Mesenchymal stem cell (in vitro differentiated cells and primary cell): ENCODE measurements around the gene NLRP9.

Experiments
- DNase-seq: peaks from one replicate; pipeline ENCODE4 v3.0.0-alpha.2; 2013
- H2AFZ ChIP-seq: one replicate; pipeline ENCODE4 v1.6.1; 2013; ENCODE audit warnings: low read depth, mild to moderate bottlenecking, control low read depth, inconsistent platforms, low read length, moderate library complexity
- H2AK5ac ChIP-seq: 2 replicates; pipeline ENCODE4 v1.6.1; 2013; ENCODE audit warnings: low read length, moderate library complexity, mild to moderate bottlenecking, inconsistent platforms; ENCODE audit not compliant: severe bottlenecking
- H2BK120ac ChIP-seq: one replicate; pipeline ENCODE4 v1.6.1; 2013; ENCODE audit warnings: low read depth, mild to moderate bottlenecking, inconsistent platforms, low read length, moderate library complexity
- H2BK12ac ChIP-seq, 2 experiments: one replicate each; pipeline ENCODE4 v1.6.1; 2013; ENCODE audit warnings: inconsistent platforms in 2 of 2, low read length in 2 of 2, mild to moderate bottlenecking in 2 of 2, moderate library complexity in 2 of 2, control low read depth in 1 of 2
- H2BK15ac ChIP-seq: one replicate; pipeline ENCODE4 v1.6.1; 2013; ENCODE audit warnings: mild to moderate bottlenecking, low read depth, inconsistent platforms; ENCODE audit not compliant: poor library complexity, severe bottlenecking
- H2BK5ac ChIP-seq: 2 replicates; pipeline ENCODE4 v1.6.1; 2013; ENCODE audit warnings: low read depth, mild to moderate bottlenecking, low read length, control low read depth, inconsistent platforms; ENCODE audit not compliant: poor library complexity, severe bottlenecking
- H3K14ac ChIP-seq, 2 experiments: one replicate each; pipeline ENCODE4 v1.6.1; 2013; ENCODE audit warnings: inconsistent platforms in 2 of 2, low read length in 2 of 2, control low read depth in 1 of 2, mild to moderate bottlenecking in 1 of 2, moderate library complexity in 1 of 2
- H3K18ac ChIP-seq, 2 experiments: one replicate each; pipeline ENCODE4 v1.6.1; 2013; ENCODE audit warnings: inconsistent platforms in 2 of 2, low read length in 2 of 2, control low read depth in 1 of 2, low read depth in 1 of 2, mild to moderate bottlenecking in 1 of 2
- H3K23ac ChIP-seq, 2 experiments: one replicate each; pipeline ENCODE4 v1.6.1; 2013; ENCODE audit warnings: inconsistent platforms in 2 of 2, low read length in 2 of 2, mild to moderate bottlenecking in 2 of 2, moderate library complexity in 2 of 2, control low read depth in 1 of 2
- H3K27ac ChIP-seq: 2 replicates; pipeline ENCODE4 v1.5.1; 2013; ENCODE audit warnings: mild to moderate bottlenecking, moderate library complexity, low read length, control low read depth, inconsistent platforms; ENCODE audit not compliant: poor library complexity, severe bottlenecking
- H3K27me3 ChIP-seq, 2 experiments: 2 replicates each; pipeline versions ENCODE4 v1.6.1 to v1.7.0; 2013; ENCODE audit warnings: low read length in 2 of 2, mild to moderate bottlenecking in 2 of 2, moderate library complexity in 2 of 2, control low read depth in 1 of 2, inconsistent platforms in 1 of 2; ENCODE audit not compliant: control insufficient read depth in 1 of 2, insufficient read depth in 1 of 2
- H3K36me3 ChIP-seq, 2 experiments: 2 replicates each; pipeline versions ENCODE4 v1.6.1 to v1.7.0; 2013; ENCODE audit warnings: low read length in 2 of 2, control low read depth in 1 of 2, inconsistent platforms in 1 of 2, low read depth in 1 of 2, mild to moderate bottlenecking in 1 of 2; ENCODE audit not compliant: insufficient read depth in 2 of 2, control insufficient read depth in 1 of 2
- H3K4ac ChIP-seq, 2 experiments: one replicate each; pipeline ENCODE4 v1.6.1; 2013; ENCODE audit warnings: inconsistent platforms in 2 of 2, low read length in 2 of 2, mild to moderate bottlenecking in 2 of 2, moderate library complexity in 2 of 2, control low read depth in 1 of 2, low read depth in 1 of 2
- H3K4me1 ChIP-seq: 2 replicates; pipeline ENCODE4 v1.6.1; 2013; ENCODE audit warnings: low read depth, low read length, control low read depth; ENCODE audit not compliant: control insufficient read depth, insufficient read depth
- H3K4me2 ChIP-seq: 2 replicates; pipeline ENCODE4 v1.6.1; 2013; ENCODE audit warnings: low read length, mild to moderate bottlenecking, inconsistent platforms; ENCODE audit not compliant: poor library complexity, severe bottlenecking
- H3K4me3 ChIP-seq, 2 experiments: 2 replicates each; pipeline versions ENCODE4 v1.5.1 to v1.7.0; 2013; ENCODE audit warnings: low read length in 2 of 2, mild to moderate bottlenecking in 2 of 2, control low read depth in 1 of 2, low read depth in 1 of 2; ENCODE audit not compliant: insufficient read depth in 1 of 2
- H3K79me1 ChIP-seq: replicated peaks from 2 replicates; pipeline ENCODE4 v1.6.1; 2013; ENCODE audit warnings: mild to moderate bottlenecking, control low read depth, low read length, inconsistent platforms; ENCODE audit not compliant: poor library complexity, severe bottlenecking
- H3K9ac ChIP-seq: 2 replicates; pipeline ENCODE4 v1.7.0; 2013; ENCODE audit warnings: mild to moderate bottlenecking, low read length, moderate library complexity
- H3K9me3 ChIP-seq: 2 replicates; pipeline ENCODE4 v1.7.0; 2013; ENCODE audit warnings: mild to moderate bottlenecking, low read length; ENCODE audit not compliant: control insufficient read depth
- H4K8ac ChIP-seq: one replicate; pipeline ENCODE4 v1.6.1; 2013; ENCODE audit warnings: inconsistent platforms, mild to moderate bottlenecking, low read length, moderate library complexity
- H4K91ac ChIP-seq: one replicate; pipeline ENCODE4 v1.6.1; 2013; ENCODE audit warnings: mild to moderate bottlenecking, low read length, inconsistent platforms
- WGBS: methylation state at CpG from one replicate; pipeline ENCODE4 v1.1.7; 2013; ENCODE audit warnings: mixed read lengths; 5-methylcytosine and 5-hydroxymethylcytosine counted together

Gene NLRP9

DNA sequence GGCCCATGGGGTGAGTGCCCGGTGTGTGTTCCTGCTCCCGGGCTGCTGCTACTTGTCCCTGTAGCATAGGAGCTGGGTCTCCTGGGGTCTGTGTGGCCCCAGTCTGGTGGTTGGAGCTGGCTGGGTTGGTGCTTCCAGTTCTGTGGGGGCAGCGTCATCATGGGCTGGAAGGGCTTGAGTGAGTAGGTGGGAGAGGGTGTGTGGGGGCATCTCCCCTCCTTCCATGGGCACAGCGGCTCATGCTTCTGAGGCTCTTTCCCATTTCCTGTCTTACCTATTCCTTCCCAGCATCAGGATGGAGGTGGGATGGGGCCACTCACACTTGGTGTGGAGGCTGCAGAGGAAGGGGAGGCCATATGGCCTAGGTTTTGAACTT, 71.2 kb downstream of the NLRP9 start:
- Histone ChIP-seq H2AFZ (no peak overlapping the region), H3K36me3 (peaks cover 85 to 94% of the 10 kb centered on the region in 2 experiments), H3K27ac (no peak overlapping the region), H3K18ac (no peak overlapping the region), H3K27me3 (no peaks in the 10 kb centered on the region), H3K9ac (no peak overlapping the region), H4K91ac (no peak overlapping the region), H3K4me3 (no peak overlapping the region), H2BK5ac (no peak overlapping the region), H3K4ac (no peak overlapping the region), H4K8ac (no peak overlapping the region), H2BK120ac (no peak overlapping the region), H2BK12ac (no peak overlapping the region), H2AK5ac (no peak overlapping the region), H3K79me1 (peaks cover 16% of the 10 kb centered on the region), H3K23ac (no peak overlapping the region), H2BK15ac (no peak overlapping the region), H3K14ac (no peak overlapping the region), H3K9me3 (no peaks in the 10 kb centered on the region), H3K4me1 (peaks cover 28% of the 10 kb centered on the region), H3K4me2 (no peak overlapping the region)
- 100% methylated on average over 3 of the region's 4 CpGs for WGBS
- DNase-seq: no peak

DNA sequence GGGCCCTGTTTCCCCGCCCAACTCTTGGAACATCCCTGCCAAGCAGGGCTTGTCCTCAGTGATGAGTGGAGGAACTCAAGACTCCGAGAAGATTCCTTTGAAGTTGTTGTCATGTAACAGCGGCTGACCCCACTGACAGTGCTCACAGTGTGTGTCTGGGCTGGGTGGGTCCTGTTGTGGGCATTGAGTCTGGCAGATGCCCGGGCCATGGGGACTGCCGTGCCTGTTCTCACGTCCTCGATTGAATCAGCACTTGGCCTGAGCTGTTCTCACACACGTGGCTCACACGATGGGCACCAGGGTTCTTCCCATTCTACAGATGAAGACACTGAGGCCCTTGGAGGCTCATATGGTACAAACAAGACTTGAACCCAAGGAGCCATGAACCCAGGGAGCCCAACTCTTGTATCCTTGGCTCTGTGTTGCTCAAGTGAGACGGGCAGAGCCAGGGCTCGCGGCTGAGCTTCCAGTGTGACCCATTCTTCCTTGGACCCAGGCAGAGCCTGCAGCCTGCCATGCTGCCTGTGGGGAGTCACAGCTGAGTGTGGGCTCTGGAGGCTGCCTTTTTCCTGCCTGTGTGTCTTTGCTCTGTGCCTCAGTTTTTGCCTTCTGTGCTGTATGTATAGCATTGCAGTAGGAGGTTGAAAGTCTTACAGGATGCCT, 71.7 kb downstream of the NLRP9 start:
- Histone ChIP-seq H3K27me3 (no peaks in the 10 kb centered on the region), H3K4ac (no peak overlapping the region), H4K8ac (no peak overlapping the region), H2AK5ac (no peak overlapping the region), H4K91ac (no peak overlapping the region), H2BK120ac (no peak overlapping the region), H3K36me3 (peaks cover 91 to 98% of the 10 kb centered on the region in 2 experiments), H3K79me1 (peaks cover 18% of the 10 kb centered on the region), H3K4me3 (no peak overlapping the region), H2BK12ac (no peak overlapping the region), H2AFZ (no peak overlapping the region), H3K14ac (no peak overlapping the region), H3K4me1 (peaks cover 26% of the 10 kb centered on the region), H3K23ac (no peak overlapping the region), H3K9ac (no peak overlapping the region), H3K4me2 (no peak overlapping the region), H2BK15ac (no peak overlapping the region), H3K9me3 (no peaks in the 10 kb centered on the region), H2BK5ac (no peak overlapping the region), H3K27ac (no peak overlapping the region), H3K18ac (no peak overlapping the region)
- DNase-seq: no peak
- WGBS: 96% methylated on average over 12 of the region's 12 CpGs

DNA sequence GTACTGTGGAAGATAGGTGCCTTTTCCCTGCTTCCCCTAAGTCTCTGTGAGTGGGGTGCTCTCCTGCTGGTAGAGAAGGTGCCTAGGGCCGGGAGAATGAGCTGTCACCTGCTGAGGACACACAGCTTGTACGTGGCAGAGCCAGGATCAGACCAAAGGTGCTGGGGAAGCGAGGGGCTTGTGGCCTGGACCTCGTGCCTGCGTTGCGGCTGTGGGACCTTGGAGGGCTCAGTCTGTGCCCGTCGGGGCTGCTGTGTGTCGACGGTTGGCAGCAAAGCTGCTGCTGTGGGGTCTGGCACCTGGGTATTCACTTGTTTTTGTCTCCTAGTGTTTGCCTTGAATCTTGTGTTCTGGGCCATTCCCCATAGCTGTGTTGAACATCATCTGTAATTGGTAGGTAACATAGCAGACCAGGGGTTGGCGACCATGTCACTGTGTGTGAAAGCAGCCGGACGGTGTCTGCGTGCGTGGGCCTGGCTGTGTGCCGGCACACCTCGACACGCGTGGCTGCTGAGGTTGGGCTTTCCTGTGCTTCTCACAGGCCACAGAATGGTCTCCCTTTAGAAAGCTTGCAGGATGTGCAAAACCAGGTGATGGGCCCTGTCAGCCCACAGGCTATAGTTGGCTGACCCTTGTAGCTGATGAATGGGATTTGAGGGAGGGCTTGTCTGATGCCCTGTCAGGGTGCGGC, 74.2 kb downstream of the NLRP9 start:
- DNase-seq: no peak
- Histone ChIP-seq H3K79me1 (peaks cover 18% of the 10 kb centered on the region), H4K91ac (no peak overlapping the region), H3K27ac (no peak overlapping the region), H3K18ac (no peak overlapping the region), H3K36me3 (peaks cover 90 to 98% of the 10 kb centered on the region in 2 experiments), H2AFZ (no peak overlapping the region), H3K9ac (no peak overlapping the region), H3K27me3 (no peaks in the 10 kb centered on the region), H3K4me3 (no peak overlapping the region), H2BK15ac (no peak overlapping the region), H3K4ac (no peak overlapping the region), H3K23ac (no peak overlapping the region), H2AK5ac (no peak overlapping the region), H4K8ac (no peak overlapping the region), H3K4me1 (peaks cover 20% of the 10 kb centered on the region), H2BK5ac (no peak overlapping the region), H2BK120ac (no peak overlapping the region), H3K9me3 (no peaks in the 10 kb centered on the region), H3K14ac (no peak overlapping the region), H3K4me2 (no peak overlapping the region), H2BK12ac (no peak overlapping the region)
- WGBS: 91% methylated on average over 20 of the region's 20 CpGs

DNA sequence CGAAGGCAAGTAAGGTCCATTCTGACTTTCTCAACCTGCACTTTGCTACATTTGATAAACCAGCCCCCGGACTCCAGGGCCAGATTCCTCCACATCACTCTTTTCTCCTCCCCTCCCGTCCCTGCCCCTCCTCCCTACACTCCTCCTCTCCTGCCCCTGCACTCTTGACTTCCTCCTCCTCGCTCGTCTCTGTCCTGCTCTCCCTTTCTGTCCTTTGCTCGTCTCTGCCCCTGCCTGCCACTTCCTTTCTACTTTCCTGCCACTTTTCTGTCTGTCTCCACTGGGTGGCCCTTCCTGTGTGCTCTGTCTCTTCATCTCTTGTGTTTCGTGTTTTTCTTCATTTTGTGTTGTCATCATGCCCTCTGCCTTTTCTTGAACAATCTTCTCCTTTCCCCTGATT, 76.4 kb downstream of the NLRP9 start:
- Histone ChIP-seq H2BK12ac (no peak overlapping the region), H2BK15ac (no peak overlapping the region), H3K27ac (no peak overlapping the region), H3K18ac (no peak overlapping the region), H4K91ac (no peak overlapping the region), H2AK5ac (no peak overlapping the region), H2AFZ (no peak overlapping the region), H3K4me2 (no peak overlapping the region), H3K4me1 (peaks cover 30% of the 10 kb centered on the region), H3K4me3 (no peak overlapping the region), H2BK5ac (no peak overlapping the region), H3K14ac (no peak overlapping the region), H4K8ac (no peak overlapping the region), H3K79me1 (peaks cover 17% of the 10 kb centered on the region), H3K27me3 (no peaks in the 10 kb centered on the region), H3K9me3 (no peaks in the 10 kb centered on the region), H3K9ac (no peak overlapping the region), H2BK120ac (no peak overlapping the region), H3K36me3 (peaks cover 69 to 88% of the 10 kb centered on the region in 2 experiments), H3K4ac (no peak overlapping the region), H3K23ac (no peak overlapping the region)
- WGBS: 83% methylated on average over 7 of the region's 7 CpGs
- DNase-seq: no peak
